Kidney (tissue), 14 donors: ENCODE measurements around the gene CPED1. TPM values are rescaled to one million over a fixed set of nuclear protein-coding genes. Genes with fewer than 3 reads are reported as not detected.

Source experiments
- DNase-seq, 5 donors: peaks; one replicate each; pipeline ENCODE4 v3.0.0-alpha.2; 2013 to 2020
- FAIRE-seq: peaks from 2 replicates; lab custom pipeline; 2012; peaks lifted over from hg19 to GRCh38; lab: Jason Lieb, UNC
- H3K27ac ChIP-seq, 2 donors: one replicate each; pipeline ENCODE4 v1.7.0; 2013; ENCODE audit warnings: low read depth in 2 of 2, low read length in 2 of 2, inconsistent platforms in 1 of 2
- H3K27me3 ChIP-seq: one replicate; pipeline ENCODE4 v1.7.1; 2013; ENCODE audit warnings: low read length, inconsistent platforms; ENCODE audit not compliant: control insufficient read depth, insufficient read depth
- H3K36me3 ChIP-seq, 3 donors: one replicate each; pipeline versions ENCODE4 v1.7.0 to v1.7.1; 2013; ENCODE audit warnings: low read length in 3 of 3, control low read depth in 1 of 3, inconsistent platforms in 1 of 3; ENCODE audit not compliant: insufficient read depth in 3 of 3, control insufficient read depth in 2 of 3
- H3K4me1 ChIP-seq, 3 donors: one replicate each; pipeline versions ENCODE4 v1.7.0 to v1.7.1; 2013; ENCODE audit warnings: low read length in 3 of 3, inconsistent platforms in 1 of 3, low read depth in 1 of 3; ENCODE audit not compliant: control insufficient read depth in 2 of 3, insufficient read depth in 2 of 3
- H3K4me3 ChIP-seq, 3 donors: one replicate each; pipeline versions ENCODE4 v1.7.0 to v1.8.1; 2013; ENCODE audit warnings: low read length in 3 of 3, control low read depth in 1 of 3, inconsistent platforms in 1 of 3
- H3K9ac ChIP-seq, 3 donors: one replicate each; pipeline versions ENCODE4 v1.7.0 to v1.7.1; 2013; ENCODE audit warnings: low read length in 3 of 3, control low read depth in 1 of 3, inconsistent platforms in 1 of 3
- H3K9me3 ChIP-seq, 3 donors: one replicate each; pipeline versions ENCODE4 v1.7.0 to v1.7.1; 2013; ENCODE audit warnings: low read length in 3 of 3, control low read depth in 1 of 3, inconsistent platforms in 1 of 3; ENCODE audit not compliant: control insufficient read depth in 2 of 3, insufficient read depth in 1 of 3
- CTCF ChIP-seq: IDR thresholded peaks from 3 replicates; pipeline ENCODE4 v1.5.1; 2012; ENCODE audit warnings: mild to moderate bottlenecking, moderate library complexity, borderline replicate concordance; ENCODE audit not compliant: insufficient read depth; ENCODE audit errors: extremely low read depth
- intact Hi-C: fragments of 100-400 bp; cut with DNase I; formaldehyde crosslinking; loops from one replicate; pipeline ENCODE4 v1.11.1; 2022
- polyA plus RNA-seq: library from polyadenylated mRNA; stranded (reverse); fragments of 350-450 nt; fragmentation: Illumina TruSeq; extraction: RNeasy Lipid Tissue Mini Kit (QIAGEN cat#74804); gene quantifications from one replicate; pipeline ENCODE4 v1.2.3, GENCODE V29; 2014; ENCODE audit warnings: low read depth, low replicate concordance; ENCODE audit not compliant: insufficient read depth
- total RNA-seq: library from RNA; stranded (reverse); fragmentation: NEBNext Ultra II Directional; extraction: Animal tissue kit (Norgen Biotek cat#: 25700); gene quantifications from one replicate; pipeline ENCODE4 v1.2.1, GENCODE V29; 2021
- donor health status: control.
- donor health status: control.
- donor health status: control.
- donor health status: control.
- donor health status: control.
- donor health status: DM: yes; HTN: yes; CAD: no.
- donor health status: Normal renal cell carcinoma (clear cell type).

Gene CPED1
- total and polyA plus RNA-seq, 2 donors from 2014 or later = 2.9 to 16.9 TPM

- Histone ChIP-seq H3K9me3 (no peaks in the 10 kb centered on the region), H3K27me3 (peaks cover 11% of the 10 kb centered on the region), H3K27ac (no peak overlapping the region), H3K36me3 (peaks cover 0 to 2% (median 0%) of the 10 kb centered on the region in 3 donors), H3K4me1 (no peaks in the 10 kb centered on the region), H3K9ac (no peak overlapping the region), H3K4me3 (no peak overlapping the region)
- no peak for TF ChIP-seq CTCF
- DNase-seq = no peak
- intact Hi-C loops = no loop called here
- no peak for FAIRE-seq
Observed at GRCh38 chr7:121339082-121339481, 350.6 kb downstream of the CPED1 start.

GRCh38 chr7:121341933-121342332 lies 353.4 kb downstream of the CPED1 start:
- H3K4me1 ChIP-seq = no peaks in the 10 kb centered on the region
- intact Hi-C loops = no loop called here
- no peak overlapping the region for H3K27ac ChIP-seq
- no peak for TF ChIP-seq CTCF
- no peaks in the 10 kb centered on the region for H3K9me3 ChIP-seq
- FAIRE-seq (no peak), DNase-seq (no peak)
- peaks cover 0 to 4% (median 2%) of the 10 kb centered on the region in 3 donors for H3K36me3 ChIP-seq
- H3K9ac ChIP-seq = no peak overlapping the region
- no peaks in the 10 kb centered on the region for H3K27me3 ChIP-seq
- H3K4me3 ChIP-seq = no peak overlapping the region

GRCh38 chr7:121342631-121343030 lies 354.1 kb downstream of the CPED1 start:
- intact Hi-C loops = no loop called here
- FAIRE-seq (no peak), DNase-seq (no peak)
- H3K9ac ChIP-seq = no peak overlapping the region
- H3K36me3 ChIP-seq = peaks cover 0 to 7% (median 2%) of the 10 kb centered on the region in 3 donors
- no peaks in the 10 kb centered on the region for H3K4me1 ChIP-seq
- H3K4me3 ChIP-seq = no peak overlapping the region
- no peak for TF ChIP-seq CTCF
- H3K9me3 ChIP-seq = no peaks in the 10 kb centered on the region
- H3K27ac ChIP-seq = no peak overlapping the region
- no peaks in the 10 kb centered on the region for H3K27me3 ChIP-seq

- TF ChIP-seq CTCF = no peak
- H3K27ac ChIP-seq = no peak overlapping the region
- H3K27me3 ChIP-seq = no peaks in the 10 kb centered on the region
- intact Hi-C loops = no loop called here
- FAIRE-seq (no peak), DNase-seq (no peak)
- H3K9me3 ChIP-seq = no peaks in the 10 kb centered on the region
- H3K4me1 ChIP-seq = no peaks in the 10 kb centered on the region
- peaks cover 0 to 7% (median 2%) of the 10 kb centered on the region in 3 donors for H3K36me3 ChIP-seq
- no peak overlapping the region for H3K9ac ChIP-seq
- no peak overlapping the region for H3K4me3 ChIP-seq
Observed at GRCh38 chr7:121343302-121343701, 354.8 kb downstream of the CPED1 start.
